Stimulated activated CD8-positive, alpha-beta memory T cell treated with anti-CD3 and anti-CD28 coated beads, Interleukin-4, amount 100 ng/mL, for 1 hour (primary cell): ENCODE results near the gene HSPG2.
"Not testable (repeated sequence)": the region's sequence is repeated elsewhere in the genome, so short reads cannot be mapped to it uniquely, and the experiment has no call there.

ENCODE experiments used
- DNase-seq, 2 donors: peaks; one replicate each; pipeline ENCODE4 v3.0.0-alpha.2; 2020; ENCODE audit warnings: low read depth in 2 of 2, low spot score in 1 of 2

HSPG2 gene

DNA sequence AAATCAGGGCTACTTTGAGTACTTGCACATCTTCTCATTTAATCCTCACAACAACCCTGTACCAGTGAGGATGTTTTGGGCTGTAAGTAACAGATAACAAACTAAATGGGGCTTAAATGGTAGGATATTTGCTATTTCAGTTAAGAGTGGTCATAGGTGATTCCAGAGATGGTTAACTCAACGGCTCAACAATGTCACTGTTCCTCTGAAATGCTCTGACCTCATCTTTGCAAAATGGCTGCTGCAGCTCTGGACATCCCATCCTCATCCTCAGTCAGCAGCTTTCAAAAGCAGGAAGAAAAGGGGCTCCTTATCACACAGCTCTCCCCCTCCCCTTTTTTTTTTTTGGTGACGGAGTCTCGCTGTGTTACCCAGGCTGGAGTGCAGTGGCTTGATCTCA, 123.6 kb downstream of the HSPG2 start:
- DNase-seq, result no peak

DNA sequence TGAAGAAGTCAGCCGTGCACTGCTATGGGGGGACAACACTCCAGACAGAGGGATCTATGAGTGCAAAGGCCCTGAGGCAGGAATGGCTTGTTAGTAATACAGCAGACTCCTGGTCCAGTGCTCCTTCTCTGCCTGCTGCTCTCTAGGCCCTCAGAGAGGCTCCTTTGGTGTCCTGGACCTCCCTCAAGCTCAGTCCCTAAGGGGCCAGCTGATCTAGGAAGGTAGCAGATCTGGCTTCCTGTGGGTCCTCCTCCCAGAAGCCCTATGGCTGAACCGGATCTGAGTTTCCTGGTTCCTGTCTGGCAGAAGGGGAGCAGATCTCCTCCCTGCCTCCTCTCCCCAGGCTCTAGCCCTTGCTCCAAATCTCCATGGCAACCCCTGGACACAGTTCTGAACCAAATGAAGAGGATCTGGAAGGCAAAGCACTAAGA, 125.2 kb downstream of the HSPG2 start, which contains the start of gene LDLRAD2:
LDLRAD2 (plus strand) TSS at position 391 of the 431 bp plus-strand sequence. CDS start 187 bp downstream, outside the sequence.
- no peak for DNase-seq

DNA sequence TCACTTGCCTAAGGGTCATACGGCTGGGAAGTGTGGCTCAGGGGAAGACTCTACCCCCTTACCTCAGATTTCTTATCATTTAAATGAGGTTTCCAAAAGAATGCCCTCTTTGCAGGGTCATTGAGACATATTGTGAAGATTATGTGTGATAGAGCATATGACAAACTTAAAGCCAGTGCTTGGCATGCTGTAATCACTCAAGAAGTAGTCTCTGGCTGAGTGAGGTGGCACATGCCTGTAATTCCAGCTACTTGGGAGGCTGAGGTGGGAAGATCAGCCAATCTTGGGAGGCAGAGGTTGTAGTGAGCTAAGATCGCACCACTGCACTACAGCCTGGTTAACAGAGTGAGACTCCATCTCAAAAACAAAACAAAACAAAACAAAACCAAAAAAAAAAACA, 132.6 kb downstream of the HSPG2 start:
- DNase-seq, result no peak

DNA sequence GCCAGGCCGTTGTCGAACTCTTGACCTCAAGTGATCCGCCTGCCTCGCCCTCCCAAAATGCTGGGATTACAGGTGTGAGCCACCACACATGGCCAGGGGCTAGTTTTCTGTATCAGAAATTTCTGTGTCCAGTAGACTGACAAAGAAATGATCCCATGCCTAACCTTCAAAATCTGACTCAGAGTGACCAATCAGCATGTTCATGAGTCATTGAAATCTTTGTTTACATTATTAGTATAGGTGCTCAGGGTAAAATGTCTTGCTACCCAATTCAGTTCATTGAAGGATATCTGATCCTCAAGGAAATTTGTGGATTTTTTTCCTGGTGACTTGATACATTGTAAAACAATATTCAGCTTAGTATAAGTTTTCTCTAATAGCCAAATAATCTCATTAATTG, 136.0 kb downstream of the HSPG2 start:
- DNase-seq, result no peak

DNA sequence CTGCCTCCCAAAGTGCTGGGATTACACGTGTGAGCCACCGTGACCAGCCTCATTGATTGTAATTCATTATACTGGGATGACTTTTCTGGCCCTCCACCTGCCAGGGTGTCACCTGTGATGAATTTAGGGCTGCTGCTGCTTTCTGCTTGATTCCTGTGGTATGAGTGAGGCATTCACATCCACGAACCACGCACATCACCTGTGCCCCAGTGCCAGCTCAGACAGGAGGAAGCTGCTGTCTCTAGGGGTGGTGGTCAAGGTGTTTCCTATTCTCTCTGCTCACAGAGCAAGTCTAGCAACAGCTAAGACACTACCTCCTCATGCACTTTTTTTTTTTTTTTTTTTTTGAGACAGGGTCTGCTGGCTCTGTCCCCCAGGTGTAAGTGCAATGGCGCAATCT, 137.4 kb downstream of the HSPG2 start:
- DNase-seq, result no peak

DNA sequence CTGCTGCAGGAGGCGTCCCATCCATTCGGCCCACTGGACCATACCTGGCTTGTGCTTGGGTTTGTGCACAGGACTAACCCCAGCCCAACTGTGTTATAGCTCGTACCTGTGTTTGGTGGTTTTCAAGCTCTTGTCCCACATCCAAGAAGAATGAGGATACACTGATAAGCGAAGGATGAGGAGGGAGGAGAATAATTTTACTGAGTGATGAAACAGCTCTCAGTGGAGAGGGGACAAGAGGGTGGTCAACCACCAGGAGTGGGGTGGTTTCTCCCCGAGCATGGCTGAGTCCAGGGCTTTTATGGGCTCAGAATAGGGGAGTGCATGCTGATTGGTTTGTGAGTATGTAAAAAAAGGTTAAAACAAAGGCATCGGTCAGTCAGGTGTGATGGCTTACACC, 142.0 kb downstream of the HSPG2 start:
- DNase-seq, result no peak

DNA sequence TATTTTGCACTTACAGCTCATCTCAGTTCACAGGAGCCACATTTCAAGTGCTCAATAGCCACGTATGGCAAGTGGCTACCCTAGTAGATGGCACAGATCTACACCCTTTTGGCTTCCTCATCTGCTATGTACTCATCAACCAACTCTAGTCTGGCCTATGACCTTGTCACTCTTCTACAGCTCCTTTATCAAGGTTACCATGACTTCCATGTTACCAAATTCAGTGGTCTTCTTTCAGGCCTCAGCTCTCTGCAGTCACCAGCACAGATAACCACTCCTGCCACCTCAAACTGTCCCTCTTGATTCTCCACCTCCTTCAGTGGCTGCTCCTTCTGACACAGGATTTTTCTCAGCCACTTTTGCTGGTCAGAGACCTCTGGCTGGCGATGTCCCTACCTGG, 142.5 kb downstream of the HSPG2 start:
- no peak for DNase-seq

DNA sequence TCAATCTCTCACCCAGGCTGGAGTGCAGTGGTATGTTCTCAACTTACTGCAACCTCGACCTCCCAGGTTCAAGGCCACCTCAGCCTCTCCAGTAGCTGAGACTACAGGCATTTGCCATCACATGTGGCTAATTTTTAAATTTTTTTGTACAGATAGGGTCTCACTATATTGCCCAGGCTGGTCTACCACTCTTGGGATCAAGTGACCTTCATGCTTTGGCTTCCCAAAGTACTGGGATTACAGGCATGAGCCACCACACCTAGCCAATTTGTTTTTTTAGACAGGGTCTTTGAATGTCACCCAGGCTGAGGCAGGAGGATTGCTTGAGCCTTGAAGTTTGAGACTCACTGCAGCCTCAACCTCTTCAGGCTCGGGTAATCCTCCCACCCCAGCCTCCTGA, 144.0 kb downstream of the HSPG2 start:
- no peak for DNase-seq

DNA sequence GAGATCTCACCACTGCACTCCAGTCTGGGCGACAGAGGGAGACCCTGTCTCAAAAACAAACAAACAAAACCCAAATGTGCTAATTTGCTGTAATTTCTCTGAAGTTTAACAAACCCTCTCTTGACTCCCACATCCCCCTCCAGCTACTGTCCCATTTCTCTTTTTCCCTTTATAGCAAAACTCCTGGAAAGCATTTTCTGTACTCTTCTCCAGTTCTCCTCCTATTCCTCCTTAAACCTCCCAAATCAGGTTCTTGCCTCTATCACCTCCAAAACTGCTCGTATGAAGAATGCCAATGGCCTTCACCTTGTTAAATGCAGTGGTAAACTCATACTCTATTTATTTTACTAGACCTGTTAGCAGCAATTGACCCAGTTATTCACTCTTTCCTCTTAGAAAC, 150.5 kb downstream of the HSPG2 start:
- no peak for DNase-seq

DNA sequence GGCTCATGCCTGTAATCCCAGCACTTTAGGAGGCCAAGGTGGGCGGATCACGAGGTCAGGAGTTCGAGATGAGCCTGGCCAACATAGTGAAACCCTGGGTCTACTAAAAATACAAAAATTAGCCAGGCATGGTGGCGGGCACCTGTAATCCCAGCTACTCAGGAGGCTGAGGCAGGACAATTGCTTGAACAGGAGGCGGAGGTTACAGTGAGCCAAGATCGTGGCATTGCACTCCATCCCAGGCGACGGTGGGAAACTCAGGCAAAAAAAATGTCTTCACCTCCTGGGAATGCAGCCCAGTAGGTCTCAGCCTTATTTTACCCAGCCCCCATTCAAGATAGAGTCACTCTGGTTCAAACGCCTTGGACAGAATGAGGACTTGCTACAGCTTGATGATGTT, 151.3 kb downstream of the HSPG2 start:
- not testable (repeated sequence) for DNase-seq

DNA sequence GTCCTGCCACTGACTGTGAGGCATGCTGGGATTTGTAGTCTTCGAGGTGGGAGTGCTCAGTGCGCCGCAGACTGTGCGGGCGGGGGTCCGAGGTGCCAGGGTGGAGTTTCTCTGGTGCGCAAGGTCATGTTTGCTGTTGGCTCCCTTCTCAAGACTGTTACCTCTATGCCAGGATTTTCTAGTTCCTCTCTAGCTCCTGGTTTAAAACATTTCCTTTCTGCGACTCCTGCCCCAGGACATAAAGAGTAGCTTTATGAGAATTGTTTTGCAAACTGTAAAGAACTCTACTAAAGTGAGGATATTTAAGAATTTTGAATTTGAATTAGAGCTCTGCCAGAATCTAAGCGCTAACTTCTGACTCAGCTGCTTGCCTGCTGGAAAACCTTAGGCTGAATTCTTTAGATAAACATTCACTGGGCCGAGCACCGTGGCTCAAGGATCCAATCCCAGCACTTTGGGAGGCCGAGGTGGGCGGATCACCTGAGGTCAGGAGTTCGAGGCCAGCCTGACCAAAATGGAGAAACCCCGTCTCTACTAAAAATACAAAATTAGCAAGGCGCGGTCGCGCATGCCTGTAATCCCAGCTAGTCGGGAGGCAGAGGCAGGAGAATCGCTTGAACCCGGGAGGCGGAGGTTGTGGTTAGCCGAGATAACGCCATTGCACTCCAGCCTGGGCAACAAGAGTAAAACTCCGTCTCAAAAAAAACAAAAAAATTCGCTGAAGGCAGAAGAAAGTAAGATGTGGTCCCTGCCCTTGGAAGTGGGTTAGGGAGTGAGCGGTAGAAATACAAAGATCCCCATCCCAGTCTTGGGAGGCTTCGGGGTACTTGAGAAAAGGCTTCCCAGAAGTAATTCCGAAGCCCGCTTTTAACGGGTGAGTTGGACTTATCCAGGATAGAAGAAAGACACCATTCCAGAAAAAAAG, 153.2 kb downstream of the HSPG2 start:
- no peak for DNase-seq

DNA sequence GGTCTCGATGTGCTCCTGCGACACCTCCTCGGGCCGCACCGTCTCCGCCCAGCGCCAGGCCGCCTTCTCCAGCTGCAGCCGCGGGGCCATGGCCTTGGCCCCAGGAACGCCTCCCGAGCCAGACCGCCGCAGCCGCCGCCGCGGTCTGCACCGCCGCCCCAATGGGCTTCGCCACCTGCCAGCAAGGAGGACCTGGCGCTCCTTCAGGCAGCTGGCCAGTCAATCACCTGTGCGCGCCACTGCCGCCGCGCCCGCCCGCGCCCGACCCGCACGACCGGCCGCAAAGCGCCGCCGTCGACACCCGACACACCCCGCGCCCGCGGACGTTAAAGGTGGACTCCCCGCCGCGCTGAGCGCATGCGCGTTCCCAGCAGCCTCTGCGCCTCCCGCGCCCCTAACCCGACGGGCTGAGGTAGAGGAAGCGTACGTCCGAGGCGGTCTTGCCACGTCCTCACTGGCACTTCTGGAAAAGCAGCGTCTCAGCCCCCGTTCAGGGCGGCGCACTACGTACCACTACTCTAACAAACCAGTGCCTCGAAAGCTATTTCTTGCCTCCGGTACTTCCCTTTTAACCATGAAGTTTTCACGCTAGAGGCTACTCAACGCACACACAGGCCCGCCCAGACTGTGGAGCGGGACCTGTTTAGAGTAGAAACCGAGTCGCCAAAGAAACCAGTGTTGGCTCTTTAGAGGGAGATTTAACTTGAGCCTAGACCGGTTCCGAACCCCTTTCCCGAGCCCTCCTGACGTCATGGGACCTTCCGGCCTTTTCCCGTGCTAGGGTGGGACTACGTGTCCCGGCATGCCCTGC, 154.0 kb downstream of the HSPG2 start, which contains the start of gene USP48:
USP48 (minus strand) TSS at position 282 of the 811 bp plus-strand sequence; CDS start at position 90, 192 bp downstream.
- DNase-seq, result peak; percentile 91 to 93

DNA sequence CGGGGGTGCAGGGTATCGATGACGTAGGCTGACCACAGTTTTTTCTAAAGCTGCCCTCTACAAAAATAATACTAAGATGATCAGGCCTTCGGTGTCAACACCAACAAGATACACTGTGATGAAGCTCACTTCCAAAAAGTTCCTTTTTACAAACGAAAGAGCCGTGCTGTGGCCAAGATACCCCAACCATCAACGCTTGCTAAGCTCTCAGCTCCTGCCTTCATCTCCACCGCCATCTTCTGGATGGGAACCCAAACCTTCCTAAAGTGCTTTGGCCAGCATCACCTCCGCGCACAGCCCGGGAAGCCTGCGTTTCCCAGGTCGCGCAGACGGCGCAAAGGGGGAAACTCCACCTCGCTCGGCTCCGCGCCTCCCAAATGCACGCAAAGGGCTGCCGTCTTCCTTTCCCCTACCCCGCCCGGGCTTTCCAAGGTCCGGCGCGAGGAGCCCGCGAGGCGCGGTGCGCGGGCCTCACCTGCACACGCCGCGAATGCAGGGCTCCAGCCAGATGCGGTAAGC, 154.7 kb downstream of the HSPG2 start:
- DNase-seq, result peak; percentile 15

DNA sequence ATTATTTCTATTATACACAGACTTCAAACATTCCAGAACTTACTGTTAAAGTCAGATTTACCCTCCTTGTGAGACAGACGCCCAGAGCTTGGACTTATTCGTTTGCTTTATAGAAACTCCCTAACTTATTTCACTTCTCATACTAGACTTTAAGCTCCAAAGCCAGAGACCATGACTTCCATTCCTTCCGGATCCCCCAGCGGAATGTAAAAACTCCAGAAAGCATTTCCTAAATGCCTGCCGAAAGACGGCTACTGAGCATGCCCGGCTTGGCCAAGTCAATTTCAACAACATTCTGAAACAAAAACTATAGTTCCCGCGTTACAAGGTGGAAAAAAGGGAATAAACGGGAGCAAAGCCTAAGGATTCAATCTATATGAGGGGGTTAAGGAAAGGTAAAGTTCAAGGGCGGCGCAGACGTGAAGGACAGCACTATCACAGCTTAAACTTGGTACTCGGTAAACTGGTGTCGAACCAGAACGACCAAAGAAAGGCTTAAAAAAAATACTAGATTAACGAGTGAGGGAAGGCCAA, 155.2 kb downstream of the HSPG2 start:
- DNase-seq, result no peak

DNA sequence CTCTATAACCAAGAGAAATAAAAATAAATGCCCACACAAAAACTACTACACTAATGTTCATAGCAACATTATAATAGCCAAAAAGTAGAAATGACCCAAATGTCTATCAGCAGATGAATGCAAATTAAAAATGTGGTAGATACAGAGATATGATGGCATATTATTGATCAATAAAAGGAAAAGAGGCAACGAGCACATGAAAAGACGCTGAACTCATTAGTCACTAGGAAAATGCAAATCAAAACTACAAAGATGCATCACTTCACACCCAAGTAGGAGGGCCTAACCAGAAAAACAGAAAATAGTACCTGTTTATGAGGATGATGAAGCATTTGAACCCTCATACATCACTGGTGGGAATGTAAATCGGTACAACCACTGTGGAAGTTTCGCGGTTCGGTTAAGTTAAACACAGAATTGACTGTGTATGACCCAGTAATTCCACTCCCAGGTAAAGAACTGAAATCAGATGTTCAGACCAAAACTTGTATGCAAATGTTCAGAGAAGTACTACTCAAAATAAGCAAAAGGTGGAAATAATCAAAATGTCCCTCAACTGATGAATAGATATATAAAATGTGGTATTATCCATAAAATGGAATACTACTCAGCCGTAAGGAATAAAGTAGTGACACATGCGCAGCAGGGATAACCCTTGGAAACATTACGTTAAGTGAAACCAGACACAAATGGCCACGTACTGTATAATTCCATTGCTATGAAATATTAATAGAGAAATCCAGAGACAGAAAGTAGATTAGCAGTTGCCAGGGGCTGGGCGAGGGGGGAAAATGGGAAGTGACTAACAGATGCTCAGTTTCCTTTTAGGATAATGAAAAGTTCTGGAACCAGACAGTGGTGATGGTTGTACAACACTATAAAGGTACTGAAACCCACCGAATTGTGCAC, 157.2 kb downstream of the HSPG2 start:
- no peak for DNase-seq

DNA sequence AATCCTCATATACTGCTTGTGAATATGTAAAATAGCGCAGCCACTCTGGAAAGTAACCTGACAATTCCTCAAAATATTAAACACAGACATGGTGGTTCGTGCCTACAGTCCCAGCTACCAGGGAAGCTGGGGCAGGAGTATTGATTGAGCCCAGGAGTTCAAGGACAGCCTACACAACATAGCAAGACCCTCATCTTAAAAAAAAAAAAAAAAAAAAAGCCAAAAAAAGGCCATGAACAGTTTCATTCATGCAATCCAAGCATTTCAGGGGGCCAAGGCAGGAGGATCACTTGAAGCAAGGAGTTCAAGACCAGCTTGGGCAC, 158.7 kb downstream of the HSPG2 start:
- DNase-seq, result no peak

DNA sequence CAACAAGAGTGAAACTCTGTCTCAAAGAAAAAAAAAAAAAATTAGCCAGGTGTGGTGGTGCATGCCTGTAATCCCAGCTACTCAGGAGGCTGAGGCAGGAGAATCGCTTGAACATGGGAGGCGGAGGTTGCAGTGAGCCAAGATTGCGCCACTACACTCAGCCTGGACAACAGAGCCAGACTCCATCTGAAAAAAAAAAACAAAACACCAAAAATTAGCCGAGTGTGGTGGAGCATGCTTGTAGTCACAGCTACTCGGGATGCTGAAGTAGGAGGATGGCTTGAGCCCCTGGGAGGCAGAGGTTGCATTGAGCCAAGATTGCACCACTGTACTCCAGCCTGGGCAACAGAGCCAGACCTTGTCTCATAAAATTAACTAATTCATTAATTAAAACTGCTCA, 160.2 kb downstream of the HSPG2 start:
- DNase-seq, result not testable (repeated sequence)

DNA sequence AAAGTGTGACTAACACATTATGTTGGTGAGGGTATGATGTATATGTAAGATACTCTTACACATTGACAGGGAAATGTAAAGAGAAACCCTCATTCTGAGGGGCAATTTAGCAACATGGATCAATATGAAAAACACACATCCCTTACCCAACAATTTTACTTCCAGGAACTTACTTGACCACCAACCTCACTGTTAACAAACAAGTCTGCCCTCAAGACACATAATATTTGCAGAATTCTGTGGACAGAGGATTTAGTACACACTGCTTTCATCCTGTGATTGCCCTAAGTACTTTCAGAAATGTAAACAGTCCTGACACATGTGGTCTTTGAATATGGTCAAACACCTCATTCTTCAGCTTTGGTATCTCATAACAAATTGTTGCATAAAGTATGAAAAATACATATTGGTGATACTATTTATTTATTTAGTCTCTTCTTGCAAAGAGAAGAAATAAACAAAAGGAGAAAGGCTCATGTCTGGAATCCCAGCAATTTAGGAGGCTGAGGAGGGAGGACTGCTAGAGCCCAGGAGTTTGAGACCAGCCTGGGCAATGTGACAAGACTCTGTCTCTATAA, 161.0 kb downstream of the HSPG2 start:
- no peak for DNase-seq

DNA sequence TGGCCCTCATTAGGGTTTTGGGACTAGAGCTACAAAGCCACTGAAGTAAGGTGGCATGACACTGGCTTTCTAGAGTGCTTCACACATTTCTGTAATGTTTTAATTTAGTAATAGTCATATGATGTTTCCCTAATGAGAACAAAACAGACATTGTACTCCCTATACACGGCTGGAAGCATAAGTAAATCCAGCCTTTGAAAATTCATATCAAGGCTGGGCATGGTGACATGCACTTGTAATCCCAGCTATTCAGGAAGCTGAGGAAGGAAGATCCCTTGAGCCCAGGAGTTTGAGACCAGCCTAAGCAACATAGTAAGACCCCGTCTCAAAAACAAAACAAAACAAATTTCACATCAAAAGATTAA, 161.6 kb downstream of the HSPG2 start:
- no peak for DNase-seq

DNA sequence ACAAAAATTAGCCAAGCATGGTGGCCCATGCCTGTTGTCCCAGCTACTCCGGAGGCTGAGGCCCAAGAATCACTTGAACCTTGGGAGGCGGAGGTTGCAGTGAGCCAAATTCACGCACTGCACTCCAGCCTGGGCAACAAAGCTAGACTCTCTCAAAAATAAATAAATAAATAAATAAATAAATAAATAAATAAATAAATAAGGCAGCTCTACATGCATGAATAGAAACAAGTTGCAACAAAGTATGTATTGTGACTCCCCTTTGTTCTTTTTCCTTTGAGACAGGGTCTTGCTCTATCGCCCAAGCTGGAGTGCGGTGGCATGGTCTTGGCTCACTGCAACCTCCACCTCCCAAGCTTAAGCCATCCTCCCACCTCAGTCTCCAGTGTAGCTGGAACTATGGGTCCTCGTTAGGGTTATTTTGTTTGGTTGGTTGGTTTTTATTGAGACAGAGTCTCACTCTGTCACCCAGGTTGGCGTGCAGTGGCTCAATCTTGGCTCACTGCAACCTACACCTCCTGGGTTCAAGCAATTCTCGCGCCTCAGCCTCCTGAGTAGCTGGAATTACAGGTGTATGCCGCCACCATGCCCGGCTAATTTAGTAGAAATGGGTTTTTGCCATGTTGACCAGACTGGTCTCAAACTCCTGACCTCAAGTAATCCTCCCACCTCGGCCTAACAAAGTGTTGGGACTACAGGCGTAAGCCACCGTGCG, 162.1 kb downstream of the HSPG2 start:
- DNase-seq, result no peak
